Type B pancreatic cell (in vitro differentiated cells): Measurements from ENCODE around the gene CACNA1B. TPM values are rescaled to one million over a fixed set of nuclear protein-coding genes. Genes with fewer than 3 reads are reported as not detected.

Source experiments
- DNase-seq: peaks from one replicate; pipeline ENCODE4 v3.0.0; 2021; ENCODE audit warnings: mixed read lengths; ENCODE audit not compliant: unreplicated experiment; ENCODE audit errors: extremely low spot score
- H3K27ac Mint-ChIP-seq: 2 replicates; pipeline ENCODE4 v1.8.0; 2021; ENCODE audit warnings: mild to moderate bottlenecking, mixed read lengths
- H3K27me3 Mint-ChIP-seq: 2 replicates; pipeline ENCODE4 v1.8.0; 2021; ENCODE audit warnings: mixed read lengths
- H3K36me3 Mint-ChIP-seq: 2 replicates; pipeline ENCODE4 v1.8.0; 2021; ENCODE audit warnings: mixed read lengths
- H3K4me1 Mint-ChIP-seq: one replicate; pipeline ENCODE4 v1.8.0; 2021; ENCODE audit warnings: mixed read lengths; ENCODE audit not compliant: unreplicated experiment
- H3K4me3 Mint-ChIP-seq: 2 replicates; pipeline ENCODE4 v1.8.0; 2021; ENCODE audit warnings: mild to moderate bottlenecking, mixed read lengths
- H3K9me3 Mint-ChIP-seq: 2 replicates; pipeline ENCODE4 v1.8.0; 2021; ENCODE audit warnings: mixed read lengths
- CTCF ChIP-seq: fragments of 200-600 bp; sonication (generic); conservative IDR thresholded peaks from 2 replicates; pipeline ENCODE4 v1.5.0; 2021; ENCODE audit warnings: antibody characterized with exemption, mild to moderate bottlenecking
- total RNA-seq: library from RNA; stranded (reverse); gene quantifications from 2 replicates; pipeline ENCODE4 v1.2.1, GENCODE V29; 2021; ENCODE audit warnings: low replicate concordance

CACNA1B gene
- total RNA-seq, 1 donor from 2014 or later: 2.4 TPM

- Mint-ChIP-seq H3K4me1 (no peaks in the 10 kb centered on the region), H3K9me3 (no peaks in the 10 kb centered on the region), H3K4me3 (no peak overlapping the region), H3K27me3 (peaks cover 3% of the 10 kb centered on the region), H3K36me3 (no peaks in the 10 kb centered on the region), H3K27ac (no peak overlapping the region)
- no peak for TF ChIP-seq CTCF
- peak; percentile 65 for DNase-seq
These were observed 191.0 kb downstream of the CACNA1B start for GRCh38 chr9:138068601-138069035.

GRCh38 chr9:138069731-138070456 is 192.3 kb downstream of the CACNA1B start:
- Mint-ChIP-seq H3K27ac (no peak overlapping the region), H3K4me1 (no peaks in the 10 kb centered on the region), H3K9me3 (no peaks in the 10 kb centered on the region), H3K27me3 (peaks cover 3% of the 10 kb centered on the region), H3K4me3 (no peak overlapping the region), H3K36me3 (no peaks in the 10 kb centered on the region)
- TF ChIP-seq CTCF: no peak
- DNase-seq: peak; percentile 52

GRCh38 chr9:138070815-138071214 is 193.2 kb downstream of the CACNA1B start:
- no peak for TF ChIP-seq CTCF
- Mint-ChIP-seq H3K4me3 (no peak overlapping the region), H3K36me3 (no peaks in the 10 kb centered on the region), H3K27ac (no peak overlapping the region), H3K4me1 (no peaks in the 10 kb centered on the region), H3K9me3 (no peaks in the 10 kb centered on the region), H3K27me3 (peaks cover 3% of the 10 kb centered on the region)
- peak; percentile 53 for DNase-seq

GRCh38 chr9:138071292-138071691 is 193.7 kb downstream of the CACNA1B start:
- Mint-ChIP-seq H3K4me1 (no peaks in the 10 kb centered on the region), H3K9me3 (no peaks in the 10 kb centered on the region), H3K27ac (no peak overlapping the region), H3K36me3 (no peaks in the 10 kb centered on the region), H3K27me3 (peaks cover 3% of the 10 kb centered on the region), H3K4me3 (no peak overlapping the region)
- no peak for TF ChIP-seq CTCF
- DNase-seq: peak; percentile 51

GRCh38 chr9:138071731-138072130 is 194.1 kb downstream of the CACNA1B start:
- H3K27me3 Mint-ChIP-seq: peaks cover 3% of the 10 kb centered on the region

More at GRCh38 chr9:138071731-138072130, 194.1 kb downstream of the CACNA1B start:
- Mint-ChIP-seq H3K9me3 (no peaks in the 10 kb centered on the region), H3K4me3 (no peak overlapping the region), H3K27ac (no peak overlapping the region), H3K36me3 (no peaks in the 10 kb centered on the region), H3K4me1 (no peaks in the 10 kb centered on the region)
- peak; percentile 53 for DNase-seq
- no peak for TF ChIP-seq CTCF
